GM23338 (cell line): Measurements from ENCODE around the gene KCNK16. TPM values are rescaled to one million over a fixed set of nuclear protein-coding genes. Genes with fewer than 3 reads are reported as not detected.

Source experiments
- ATAC-seq: fragments of 200-7000 bp; cut with Tn5 transposase; 3 replicates; pipeline ENCODE4 v1.9.1; 2020
- DNase-seq: peaks from one replicate; pipeline ENCODE4 v3.0.0-alpha.2; 2015; ENCODE audit warnings: low spot score
- H2AFZ ChIP-seq: fragments of 200-600 bp; sonication (generic); 2 replicates; pipeline ENCODE4 v1.8.0; 2016; ENCODE audit warnings: antibody characterized with exemption, mild to moderate bottlenecking, moderate library complexity
- H3F3A ChIP-seq: fragments of 200-600 bp; sonication (generic); replicated peaks from 2 replicates; pipeline ENCODE4 v1.8.0; 2017; ENCODE audit warnings: antibody characterized with exemption, mixed run types, low read depth
- H3K27ac ChIP-seq: fragments of 200-600 bp; sonication (generic); 2 replicates; pipeline ENCODE4 v1.6.1; 2016; ENCODE audit warnings: low read depth
- H3K27me3 ChIP-seq: fragments of 200-600 bp; sonication (generic); 2 replicates; pipeline ENCODE4 v1.8.0; 2016; ENCODE audit warnings: mild to moderate bottlenecking, mixed run types, moderate library complexity; ENCODE audit not compliant: insufficient read depth
- H3K36me3 ChIP-seq: fragments of 200-600 bp; sonication (generic); 2 replicates; pipeline ENCODE4 v1.8.0; 2016; ENCODE audit warnings: mild to moderate bottlenecking; ENCODE audit not compliant: insufficient read depth
- H3K4me1 ChIP-seq: fragments of 200-600 bp; sonication (generic); 2 replicates; pipeline ENCODE4 v1.8.0; 2016; ENCODE audit warnings: mild to moderate bottlenecking, moderate library complexity; ENCODE audit not compliant: insufficient read depth
- H3K4me2 ChIP-seq: fragments of 200-600 bp; sonication (generic); 2 replicates; pipeline ENCODE4 v1.7.1; 2017; ENCODE audit warnings: mixed run types
- H3K4me3 ChIP-seq: fragments of 200-600 bp; sonication (generic); 2 replicates; pipeline ENCODE4 v1.6.1; 2016; ENCODE audit warnings: mixed run types
- H3K79me2 ChIP-seq: fragments of 200-600 bp; sonication (generic); replicated peaks from 2 replicates; pipeline ENCODE4 v1.8.0; 2017; ENCODE audit warnings: mild to moderate bottlenecking; ENCODE audit not compliant: insufficient read depth
- H3K9me2 ChIP-seq: fragments of 200-600 bp; sonication (generic); 2 replicates; pipeline ENCODE4 v1.8.0; 2017; ENCODE audit not compliant: insufficient read depth
- H4K20me1 ChIP-seq: fragments of 200-600 bp; sonication (generic); replicated peaks from 2 replicates; pipeline ENCODE4 v1.8.0; 2017; ENCODE audit warnings: mild to moderate bottlenecking; ENCODE audit not compliant: insufficient read depth
- H3K27ac Mint-ChIP-seq: 2 replicates; pipeline ENCODE4 v1.8.0; 2020; ENCODE audit warnings: inconsistent platforms, mild to moderate bottlenecking, moderate library complexity, mixed read lengths
- H3K27me3 Mint-ChIP-seq: 3 replicates; pipeline ENCODE4 v1.8.0; 2022; ENCODE audit warnings: low read depth, mild to moderate bottlenecking, moderate library complexity, mixed read lengths, inconsistent platforms; ENCODE audit not compliant: insufficient read depth, poor library complexity
- H3K36me3 Mint-ChIP-seq: 3 replicates; pipeline ENCODE4 v1.8.0; 2021; ENCODE audit warnings: low read depth, mild to moderate bottlenecking, inconsistent platforms, moderate library complexity, mixed read lengths
- H3K4me1 Mint-ChIP-seq: 3 replicates; pipeline ENCODE4 v1.8.0; 2020; ENCODE audit warnings: mild to moderate bottlenecking, inconsistent platforms, mixed read lengths
- H3K4me3 Mint-ChIP-seq: 3 replicates; pipeline ENCODE4 v1.8.0; 2021; ENCODE audit warnings: moderate library complexity, mild to moderate bottlenecking, inconsistent platforms, mixed read lengths
- H3K9me3 Mint-ChIP-seq: 3 replicates; pipeline ENCODE4 v1.8.0; 2020; ENCODE audit warnings: moderate library complexity, mild to moderate bottlenecking, inconsistent platforms, mixed read lengths
- CREB1 ChIP-seq: fragments of 250-450 bp; sonication (Bioruptor Pico); IDR thresholded peaks from 2 replicates; pipeline ENCODE4 v1.5.0; 2020; ENCODE audit warnings: low read depth, mild to moderate bottlenecking, moderate library complexity
- CTCF ChIP-seq, 2 experiments: fragments of 200-600 bp in 1 of 2; sonication (generic) in 1 of 2; conservative IDR thresholded peaks; 2 replicates each; pipeline versions ENCODE4 v1.5.1 to v1.6.1; 2016 to 2017; ENCODE audit warnings: antibody characterized with exemption in 2 of 2, low read depth in 2 of 2, mild to moderate bottlenecking in 2 of 2, moderate library complexity in 1 of 2
- EZH2 ChIP-seq: fragments of 200-600 bp; sonication (generic); IDR thresholded peaks from one replicate; pipeline ENCODE4 v1.8.0; 2017; ENCODE audit warnings: antibody characterized with exemption, mild to moderate bottlenecking, low read depth; ENCODE audit not compliant: unreplicated experiment
- EZH2phosphoT487 ChIP-seq: fragments of 200-600 bp; sonication (generic); IDR thresholded peaks from one replicate; pipeline ENCODE4 v1.8.1; 2018; ENCODE audit warnings: antibody characterized with exemption; ENCODE audit not compliant: unreplicated experiment
- NANOG ChIP-seq: IDR thresholded peaks from 2 replicates; pipeline ENCODE4 v1.6.1; 2016; ENCODE audit warnings: antibody characterized with exemption, borderline replicate concordance
- POLR2AphosphoS5 ChIP-seq: IDR thresholded peaks from 2 replicates; pipeline ENCODE4 v1.6.1; 2016; ENCODE audit warnings: antibody characterized with exemption, low read depth
- STAT1 ChIP-seq: IDR thresholded peaks from one replicate; pipeline ENCODE4 v1.6.1; 2016; ENCODE audit warnings: antibody characterized with exemption; ENCODE audit not compliant: unreplicated experiment
- ZNF114 ChIP-seq: fragments of 250-450 bp; sonication (Bioruptor Pico); IDR thresholded peaks from 2 replicates; pipeline ENCODE4 v1.5.0; 2020; ENCODE audit warnings: mild to moderate bottlenecking, moderate library complexity
- ZNF331 ChIP-seq: fragments of 250-450 bp; sonication (Bioruptor Pico); IDR thresholded peaks from 2 replicates; pipeline ENCODE4 v1.5.0; 2020; ENCODE audit warnings: low read depth, mild to moderate bottlenecking, moderate library complexity
- polyA plus RNA-seq: library from polyadenylated mRNA; unstranded; fragments of >200 nt; fragmentation: Nextera tagmentation; extraction: Ambion mirVana; gene quantifications from 2 replicates; pipeline ENCODE4 v1.2.1, GENCODE V29; 2016
- total RNA-seq: library from RNA; depleted of rRNA; stranded (reverse); fragments of >200 nt; shearing (Covaris generic); gene quantifications from 2 replicates; pipeline ENCODE4 v1.2.3, GENCODE V29; 2014
- TF ChIP-seq, protein P1 (sequence below): IDR thresholded peaks from 2 replicates; pipeline ENCODE4 v1.6.1; 2016; ENCODE audit warnings: antibody characterized with exemption
- TF ChIP-seq, protein P2 (sequence below): fragments of 250-450 bp; sonication (Bioruptor Pico); IDR thresholded peaks from 2 replicates; pipeline ENCODE4 v1.5.0; 2020; ENCODE audit warnings: mild to moderate bottlenecking, moderate library complexity

The KCNK16 gene
- total and polyA plus RNA-seq, 2 experiments from 2014 or later = not detected

GRCh38 chr6:39342692-39343395 is 20.3 kb upstream of the KCNK16 start (continued):
- TF ChIP-seq ZNF114 (CRISPR knock-in tag) = no peak
- TF ChIP-seq, protein P1, sequence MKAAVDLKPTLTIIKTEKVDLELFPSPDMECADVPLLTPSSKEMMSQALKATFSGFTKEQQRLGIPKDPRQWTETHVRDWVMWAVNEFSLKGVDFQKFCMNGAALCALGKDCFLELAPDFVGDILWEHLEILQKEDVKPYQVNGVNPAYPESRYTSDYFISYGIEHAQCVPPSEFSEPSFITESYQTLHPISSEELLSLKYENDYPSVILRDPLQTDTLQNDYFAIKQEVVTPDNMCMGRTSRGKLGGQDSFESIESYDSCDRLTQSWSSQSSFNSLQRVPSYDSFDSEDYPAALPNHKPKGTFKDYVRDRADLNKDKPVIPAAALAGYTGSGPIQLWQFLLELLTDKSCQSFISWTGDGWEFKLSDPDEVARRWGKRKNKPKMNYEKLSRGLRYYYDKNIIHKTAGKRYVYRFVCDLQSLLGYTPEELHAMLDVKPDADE = no peak
- no peak for TF ChIP-seq CREB1
- no peak for TF ChIP-seq STAT1
- TF ChIP-seq CTCF (conservative IDR thresholded peaks at IDR 0.05; ENCODE audit: low read depth in 2 of 2) = no peak

DNA sequence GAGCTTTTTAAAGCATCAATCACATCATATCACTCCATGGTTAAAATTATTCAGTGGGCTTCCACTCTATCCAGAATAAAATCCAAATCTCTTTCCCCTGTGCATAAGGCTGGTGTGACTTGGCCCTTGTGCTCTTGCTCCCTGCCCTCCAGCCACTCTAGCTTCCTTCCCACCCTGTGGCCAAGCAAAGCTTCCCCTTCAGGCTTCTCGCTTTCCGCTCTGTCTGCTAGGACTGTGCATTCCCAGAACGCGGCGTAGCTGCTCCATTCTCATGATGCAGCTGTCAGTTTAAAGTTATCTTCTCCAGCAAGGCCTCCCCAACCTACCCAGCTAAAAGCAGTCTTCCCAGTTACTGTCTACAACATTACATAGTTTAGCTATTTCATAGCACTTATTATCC is 19.4 kb upstream of the KCNK16 start:
- ATAC-seq (no peak), DNase-seq (no peak)
- no peak overlapping the region for H3K4me3 Mint-ChIP-seq
- no peak overlapping the region for H3K27ac ChIP-seq
- peaks cover 14% of the 10 kb centered on the region for H3K27me3 Mint-ChIP-seq
- no peaks in the 10 kb centered on the region; the same call in 1 of the 2 replicates for H4K20me1 ChIP-seq
- no peaks in the 10 kb centered on the region for H3K36me3 Mint-ChIP-seq
- no peaks in the 10 kb centered on the region for H3K79me2 ChIP-seq
- no peak overlapping the region for H3K4me3 ChIP-seq
- no peaks in the 10 kb centered on the region for H3K27me3 ChIP-seq
- H3K9me3 Mint-ChIP-seq = no peaks in the 10 kb centered on the region
- no peak overlapping the region for H3K4me2 ChIP-seq
- H3K9me2 ChIP-seq = peaks cover 9% of the 10 kb centered on the region; the same call in 1 of the 2 replicates
- no peaks in the 10 kb centered on the region for H3F3A ChIP-seq
- no peak overlapping the region for H2AFZ ChIP-seq
- H3K4me1 Mint-ChIP-seq = peaks cover 29% of the 10 kb centered on the region
- H3K4me1 ChIP-seq = peaks cover 6% of the 10 kb centered on the region
- no peak overlapping the region for H3K27ac Mint-ChIP-seq
- no peaks in the 10 kb centered on the region for H3K36me3 ChIP-seq
- TF ChIP-seq, protein P2, sequence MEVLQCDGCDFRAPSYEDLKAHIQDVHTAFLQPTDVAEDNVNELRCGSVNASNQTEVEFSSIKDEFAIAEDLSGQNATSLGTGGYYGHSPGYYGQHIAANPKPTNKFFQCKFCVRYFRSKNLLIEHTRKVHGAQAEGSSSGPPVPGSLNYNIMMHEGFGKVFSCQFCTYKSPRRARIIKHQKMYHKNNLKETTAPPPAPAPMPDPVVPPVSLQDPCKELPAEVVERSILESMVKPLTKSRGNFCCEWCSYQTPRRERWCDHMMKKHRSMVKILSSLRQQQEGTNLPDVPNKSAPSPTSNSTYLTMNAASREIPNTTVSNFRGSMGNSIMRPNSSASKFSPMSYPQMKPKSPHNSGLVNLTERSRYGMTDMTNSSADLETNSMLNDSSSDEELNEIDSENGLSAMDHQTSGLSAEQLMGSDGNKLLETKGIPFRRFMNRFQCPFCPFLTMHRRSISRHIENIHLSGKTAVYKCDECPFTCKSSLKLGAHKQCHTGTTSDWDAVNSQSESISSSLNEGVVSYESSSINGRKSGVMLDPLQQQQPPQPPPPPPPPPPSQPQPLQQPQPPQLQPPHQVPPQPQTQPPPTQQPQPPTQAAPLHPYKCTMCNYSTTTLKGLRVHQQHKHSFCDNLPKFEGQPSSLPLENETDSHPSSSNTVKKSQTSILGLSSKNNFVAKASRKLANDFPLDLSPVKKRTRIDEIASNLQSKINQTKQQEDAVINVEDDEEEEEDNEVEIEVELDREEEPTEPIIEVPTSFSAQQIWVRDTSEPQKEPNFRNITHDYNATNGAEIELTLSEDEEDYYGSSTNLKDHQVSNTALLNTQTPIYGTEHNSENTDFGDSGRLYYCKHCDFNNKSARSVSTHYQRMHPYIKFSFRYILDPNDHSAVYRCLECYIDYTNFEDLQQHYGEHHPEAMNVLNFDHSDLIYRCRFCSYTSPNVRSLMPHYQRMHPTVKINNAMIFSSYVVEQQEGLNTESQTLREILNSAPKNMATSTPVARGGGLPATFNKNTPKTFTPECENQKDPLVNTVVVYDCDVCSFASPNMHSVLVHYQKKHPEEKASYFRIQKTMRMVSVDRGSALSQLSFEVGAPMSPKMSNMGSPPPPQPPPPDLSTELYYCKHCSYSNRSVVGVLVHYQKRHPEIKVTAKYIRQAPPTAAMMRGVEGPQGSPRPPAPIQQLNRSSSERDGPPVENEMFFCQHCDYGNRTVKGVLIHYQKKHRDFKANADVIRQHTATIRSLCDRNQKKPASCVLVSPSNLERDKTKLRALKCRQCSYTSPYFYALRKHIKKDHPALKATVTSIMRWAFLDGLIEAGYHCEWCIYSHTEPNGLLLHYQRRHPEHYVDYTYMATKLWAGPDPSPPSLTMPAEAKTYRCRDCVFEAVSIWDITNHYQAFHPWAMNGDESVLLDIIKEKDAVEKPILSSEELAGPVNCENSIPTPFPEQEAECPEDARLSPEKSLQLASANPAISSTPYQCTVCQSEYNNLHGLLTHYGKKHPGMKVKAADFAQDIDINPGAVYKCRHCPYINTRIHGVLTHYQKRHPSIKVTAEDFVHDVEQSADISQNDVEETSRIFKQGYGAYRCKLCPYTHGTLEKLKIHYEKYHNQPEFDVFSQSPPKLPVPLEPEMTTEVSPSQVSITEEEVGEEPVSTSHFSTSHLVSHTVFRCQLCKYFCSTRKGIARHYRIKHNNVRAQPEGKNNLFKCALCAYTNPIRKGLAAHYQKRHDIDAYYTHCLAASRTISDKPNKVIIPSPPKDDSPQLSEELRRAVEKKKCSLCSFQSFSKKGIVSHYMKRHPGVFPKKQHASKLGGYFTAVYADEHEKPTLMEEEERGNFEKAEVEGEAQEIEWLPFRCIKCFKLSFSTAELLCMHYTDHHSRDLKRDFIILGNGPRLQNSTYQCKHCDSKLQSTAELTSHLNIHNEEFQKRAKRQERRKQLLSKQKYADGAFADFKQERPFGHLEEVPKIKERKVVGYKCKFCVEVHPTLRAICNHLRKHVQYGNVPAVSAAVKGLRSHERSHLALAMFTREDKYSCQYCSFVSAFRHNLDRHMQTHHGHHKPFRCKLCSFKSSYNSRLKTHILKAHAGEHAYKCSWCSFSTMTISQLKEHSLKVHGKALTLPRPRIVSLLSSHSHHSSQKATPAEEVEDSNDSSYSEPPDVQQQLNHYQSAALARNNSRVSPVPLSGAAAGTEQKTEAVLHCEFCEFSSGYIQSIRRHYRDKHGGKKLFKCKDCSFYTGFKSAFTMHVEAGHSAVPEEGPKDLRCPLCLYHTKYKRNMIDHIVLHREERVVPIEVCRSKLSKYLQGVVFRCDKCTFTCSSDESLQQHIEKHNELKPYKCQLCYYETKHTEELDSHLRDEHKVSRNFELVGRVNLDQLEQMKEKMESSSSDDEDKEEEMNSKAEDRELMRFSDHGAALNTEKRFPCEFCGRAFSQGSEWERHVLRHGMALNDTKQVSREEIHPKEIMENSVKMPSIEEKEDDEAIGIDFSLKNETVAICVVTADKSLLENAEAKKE (CRISPR knock-in tag) = no peak
- no peak for TF ChIP-seq EZH2phosphoT487
- no peak for TF ChIP-seq CREB1
- TF ChIP-seq ZNF331 (CRISPR knock-in tag) = no peak
- TF ChIP-seq EZH2 = no peak
- TF ChIP-seq, protein P1 = no peak
- no peak for TF ChIP-seq CTCF (conservative IDR thresholded peaks at IDR 0.05; ENCODE audit: low read depth in 2 of 2)
- no peak for TF ChIP-seq NANOG
- TF ChIP-seq POLR2AphosphoS5 = no peak
- TF ChIP-seq STAT1 = no peak
